Right lobe of liver (tissue), 4 donors: ENCODE data around the gene C19orf67.

Experiments
- POLR2A ChIP-seq: fragments of 450-650 bp; IDR thresholded peaks from one replicate; pipeline ENCODE4 v1.6.1; 2017; ENCODE audit warnings: antibody characterized with exemption, mild to moderate bottlenecking
- TF ChIP-seq, protein P1 (sequence below), 4 donors: fragments of 200-600 bp in 3 of 4; fragments of 450-650 bp in 1 of 4; IDR thresholded peaks; one replicate each; pipeline versions ENCODE4 v1.5.1 to v1.8.0; 2016 to 2022; ENCODE audit warnings: antibody characterized with exemption in 4 of 4, mild to moderate bottlenecking in 2 of 4
- donor health status: DM: no; HTN: no; CAD: no.
- donor health status: DM: no; HTN: no; CAD: no.
- donor health status: DM: no; HTN: yes; CAD: no.

DNA sequence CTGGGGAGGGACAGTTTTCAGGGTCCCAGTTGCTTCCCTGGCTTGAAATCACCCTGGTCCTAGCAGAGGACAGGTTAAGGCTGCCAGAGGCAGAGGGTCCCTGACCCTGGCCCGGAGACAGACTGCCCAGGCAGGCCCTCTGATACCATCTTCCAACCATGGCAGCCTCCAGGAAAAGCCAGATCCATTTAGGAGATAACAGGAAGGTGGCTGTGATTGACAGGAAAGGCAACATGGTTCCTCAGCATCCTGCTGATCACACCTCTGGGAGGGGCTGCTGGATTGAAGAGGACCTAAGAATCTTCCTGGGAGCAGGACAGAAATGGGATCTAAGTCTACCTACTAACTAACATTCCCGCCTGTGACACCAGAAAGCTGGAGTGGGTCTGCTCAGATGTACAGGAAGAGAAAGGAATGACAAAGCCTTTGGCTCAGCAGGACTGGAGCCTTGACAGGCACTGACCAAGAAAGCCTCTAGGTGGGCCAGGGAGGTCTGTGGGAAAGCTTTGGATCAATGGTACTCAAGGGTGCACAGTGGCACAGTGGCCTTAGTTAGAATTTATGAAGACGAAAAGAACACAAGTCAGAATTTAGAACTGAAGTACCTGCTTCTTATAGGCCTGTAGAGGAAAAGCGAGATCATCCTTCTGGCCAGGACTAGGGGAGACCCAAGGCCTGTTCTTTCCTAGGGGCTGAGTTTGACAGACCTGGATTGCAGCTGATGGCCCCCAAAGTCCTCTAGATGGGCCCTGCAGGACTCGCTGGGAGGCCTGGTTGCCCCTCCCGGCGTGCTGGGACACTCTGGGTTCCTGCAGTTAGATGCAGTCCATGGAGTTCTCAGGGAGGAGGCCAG lies 34.3 kb upstream of the C19orf67 start:
- TF ChIP-seq, protein P1, sequence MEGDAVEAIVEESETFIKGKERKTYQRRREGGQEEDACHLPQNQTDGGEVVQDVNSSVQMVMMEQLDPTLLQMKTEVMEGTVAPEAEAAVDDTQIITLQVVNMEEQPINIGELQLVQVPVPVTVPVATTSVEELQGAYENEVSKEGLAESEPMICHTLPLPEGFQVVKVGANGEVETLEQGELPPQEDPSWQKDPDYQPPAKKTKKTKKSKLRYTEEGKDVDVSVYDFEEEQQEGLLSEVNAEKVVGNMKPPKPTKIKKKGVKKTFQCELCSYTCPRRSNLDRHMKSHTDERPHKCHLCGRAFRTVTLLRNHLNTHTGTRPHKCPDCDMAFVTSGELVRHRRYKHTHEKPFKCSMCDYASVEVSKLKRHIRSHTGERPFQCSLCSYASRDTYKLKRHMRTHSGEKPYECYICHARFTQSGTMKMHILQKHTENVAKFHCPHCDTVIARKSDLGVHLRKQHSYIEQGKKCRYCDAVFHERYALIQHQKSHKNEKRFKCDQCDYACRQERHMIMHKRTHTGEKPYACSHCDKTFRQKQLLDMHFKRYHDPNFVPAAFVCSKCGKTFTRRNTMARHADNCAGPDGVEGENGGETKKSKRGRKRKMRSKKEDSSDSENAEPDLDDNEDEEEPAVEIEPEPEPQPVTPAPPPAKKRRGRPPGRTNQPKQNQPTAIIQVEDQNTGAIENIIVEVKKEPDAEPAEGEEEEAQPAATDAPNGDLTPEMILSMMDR (IDR thresholded peaks at IDR 0.05): no peak
- no peak for TF ChIP-seq POLR2A
